GM21423 (cell line): ENCODE data around the gene AKAP5.

Source experiments
- ATAC-seq: cut with Tn5 transposase; IDR thresholded peaks from one replicate; pipeline ENCODE4 v1.9.1; 2021; ENCODE audit warnings: mild to moderate bottlenecking, moderate library complexity; ENCODE audit not compliant: unreplicated experiment

Gene AKAP5

GRCh38 chr14:64465191-64465822, at the start of gene AKAP5:
Gene AKAP5 (plus strand): TSS chr14:64465499. CDS start chr14:64468395, 2,896 bp downstream.
- ATAC-seq: peak; percentile 74

GRCh38 chr14:64416348-64416932, 48.9 kb upstream of the AKAP5 start:
- no peak for ATAC-seq

GRCh38 chr14:64417055-64417770, 48.1 kb upstream of the AKAP5 start:
- ATAC-seq: no peak

- no peak for ATAC-seq
Measured at GRCh38 chr14:64417771-64418125, 47.6 kb upstream of the AKAP5 start.

- no peak for ATAC-seq
Measured at GRCh38 chr14:64419003-64419402, 46.3 kb upstream of the AKAP5 start.

GRCh38 chr14:64421166-64421565, 44.1 kb upstream of the AKAP5 start:
- no peak for ATAC-seq

- ATAC-seq: no peak
Measured at GRCh38 chr14:64422005-64422404, 43.3 kb upstream of the AKAP5 start.

GRCh38 chr14:64422756-64423155, 42.5 kb upstream of the AKAP5 start:
- no peak for ATAC-seq

GRCh38 chr14:64423987-64424386, 41.3 kb upstream of the AKAP5 start:
- no peak for ATAC-seq

GRCh38 chr14:64434528-64434927, 30.8 kb upstream of the AKAP5 start:
- no peak for ATAC-seq

- no peak for ATAC-seq
Measured at GRCh38 chr14:64438181-64438841, 27.0 kb upstream of the AKAP5 start.

- no peak for ATAC-seq
Measured at GRCh38 chr14:64439141-64439540, 26.2 kb upstream of the AKAP5 start.

- no peak for ATAC-seq
Measured at GRCh38 chr14:64440494-64440893, 24.8 kb upstream of the AKAP5 start.

- ATAC-seq: no peak
Measured at GRCh38 chr14:64442300-64442988, 22.9 kb upstream of the AKAP5 start.

GRCh38 chr14:64444140-64444539, 21.2 kb upstream of the AKAP5 start:
- ATAC-seq: no peak

GRCh38 chr14:64444984-64445845, 20.1 kb upstream of the AKAP5 start:
- ATAC-seq: peak; percentile 93

GRCh38 chr14:64447876-64448670, 17.2 kb upstream of the AKAP5 start:
- ATAC-seq: no peak

- no peak for ATAC-seq
Measured at GRCh38 chr14:64450255-64450654, 15.0 kb upstream of the AKAP5 start.

- ATAC-seq: no peak
Measured at GRCh38 chr14:64454671-64455070, 10.6 kb upstream of the AKAP5 start.
